GM19324 (cell line): Measurements from ENCODE around the gene ZNF597.
A peak's percentile ranks its signal among the peaks of the same experiment; 100 is the strongest.

ENCODE experiments used
- ATAC-seq: cut with Tn5 transposase; IDR thresholded peaks from one replicate; pipeline ENCODE4 v1.9.1; 2021; ENCODE audit warnings: mild to moderate bottlenecking, moderate library complexity; ENCODE audit not compliant: unreplicated experiment, low FRiP score

ZNF597 gene

GRCh38 chr16:3457434-3458252 is 14.3 kb upstream of the ZNF597 start:
- ATAC-seq, result peak; percentile 83

GRCh38 chr16:3454631-3455147 is 11.4 kb upstream of the ZNF597 start:
- no peak for ATAC-seq

- no peak for ATAC-seq
Observed at GRCh38 chr16:3454093-3454492, 10.8 kb upstream of the ZNF597 start.

GRCh38 chr16:3444032-3444388 is 706 bp upstream of the ZNF597 start:
- no peak for ATAC-seq

DNA sequence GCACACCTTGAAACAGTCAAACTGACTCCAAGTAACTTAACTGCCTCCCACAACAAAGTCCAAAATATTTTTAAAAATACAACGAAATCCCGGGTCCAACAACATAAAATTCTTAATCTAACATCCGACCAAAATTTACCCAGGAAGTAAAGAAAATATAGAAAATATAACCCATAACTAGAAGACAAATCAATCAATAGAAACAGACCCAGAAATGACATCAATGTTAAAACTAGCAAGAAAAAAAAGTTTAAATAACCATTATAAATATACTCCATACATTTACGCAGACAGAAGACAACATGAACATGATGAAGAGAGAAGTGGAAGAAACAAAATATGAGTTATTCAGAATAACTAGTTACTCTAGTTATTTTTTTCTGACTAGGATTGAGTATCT is 3.7 kb downstream of the ZNF597 start:
- no peak for ATAC-seq

GRCh38 chr16:3434373-3434772 is 8.9 kb downstream of the ZNF597 start:
- no peak for ATAC-seq

DNA sequence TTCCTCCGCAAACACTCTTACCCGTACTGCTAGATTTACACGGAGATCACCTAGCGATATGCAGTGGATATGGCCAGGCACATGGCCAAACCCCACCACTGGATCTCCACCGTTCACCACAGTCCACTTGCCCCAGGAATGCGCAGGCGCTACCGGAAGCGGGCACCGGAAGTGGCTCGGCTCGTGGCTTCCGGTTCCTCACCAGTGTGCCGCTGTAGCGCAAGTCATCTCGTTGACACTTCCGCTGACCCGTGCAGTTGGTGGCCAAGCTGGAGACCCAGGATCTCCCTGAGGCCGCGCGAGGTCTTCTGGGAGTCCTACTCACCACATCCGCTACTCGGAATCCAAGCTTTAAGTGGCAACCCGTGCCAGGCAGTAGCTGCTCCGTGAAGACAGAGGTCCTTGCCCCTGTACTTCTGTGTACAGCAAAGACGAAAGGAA is 11.5 kb downstream of the ZNF597 start:
- ATAC-seq, result no peak

DNA sequence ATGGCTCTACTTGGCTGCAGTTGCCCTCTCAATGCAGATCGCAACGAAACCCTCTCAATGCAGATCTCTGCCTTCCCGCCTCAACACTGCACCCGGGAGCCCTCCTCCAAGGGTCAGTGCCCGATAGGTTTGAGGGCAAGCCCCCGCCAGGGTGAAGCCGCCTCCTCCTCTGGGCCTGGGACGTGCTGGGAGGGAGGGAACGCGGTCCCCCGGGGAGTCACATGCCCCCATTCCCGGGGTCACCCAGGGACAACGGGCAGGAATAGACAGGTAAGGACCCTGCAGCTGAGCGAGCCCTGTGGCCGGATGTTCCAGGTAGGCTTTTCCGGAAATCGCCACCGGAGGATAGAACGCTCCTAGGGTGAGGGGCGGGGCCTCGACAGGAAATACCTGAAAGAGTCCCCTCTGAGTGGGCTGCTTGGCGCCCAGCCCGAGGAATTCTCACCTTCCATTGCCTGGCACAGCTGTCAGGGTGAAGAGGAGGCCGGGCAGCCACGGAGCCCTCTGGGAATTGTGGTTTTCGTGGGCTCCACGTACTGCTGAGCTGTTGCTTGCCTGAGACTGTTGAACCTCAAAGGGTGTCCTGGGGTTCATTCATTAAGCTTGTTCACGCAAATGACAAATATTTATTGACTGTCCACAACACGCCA is 29.4 kb downstream of the ZNF597 start:
- no peak for ATAC-seq

GRCh38 chr16:3408561-3409197 is 34.6 kb downstream of the ZNF597 start:
- no peak for ATAC-seq

- ATAC-seq, result no peak
Observed at GRCh38 chr16:3401719-3402397, 41.4 kb downstream of the ZNF597 start.

- peak; percentile 99 for ATAC-seq
Observed at GRCh38 chr16:3400779-3401688, 42.3 kb downstream of the ZNF597 start, which contains the start of the genes ZNF174 and ZSCAN32. ZNF174 (plus strand) TSS chr16:3401215; CDS start chr16:3402005, 790 bp downstream. ZSCAN32 (minus strand) TSS chr16:3401004; CDS start chr16:3397557, 3,447 bp downstream.

DNA sequence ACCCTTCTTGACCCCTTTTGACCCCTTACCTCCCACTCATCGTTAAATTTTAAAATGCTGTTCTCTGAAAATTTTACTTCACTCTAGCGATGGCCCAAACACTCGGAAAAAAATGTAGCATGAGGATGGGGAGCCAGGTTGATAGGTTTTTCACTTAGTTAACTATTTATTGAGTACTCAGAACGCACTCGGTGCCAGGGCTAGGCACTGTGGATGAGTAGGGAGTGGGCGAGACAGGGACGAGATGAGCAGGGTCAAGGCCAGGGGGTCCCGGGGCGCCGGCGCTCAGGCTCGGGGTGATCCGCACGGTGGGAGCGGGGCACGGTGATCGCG is 42.9 kb downstream of the ZNF597 start:
- no peak for ATAC-seq

DNA sequence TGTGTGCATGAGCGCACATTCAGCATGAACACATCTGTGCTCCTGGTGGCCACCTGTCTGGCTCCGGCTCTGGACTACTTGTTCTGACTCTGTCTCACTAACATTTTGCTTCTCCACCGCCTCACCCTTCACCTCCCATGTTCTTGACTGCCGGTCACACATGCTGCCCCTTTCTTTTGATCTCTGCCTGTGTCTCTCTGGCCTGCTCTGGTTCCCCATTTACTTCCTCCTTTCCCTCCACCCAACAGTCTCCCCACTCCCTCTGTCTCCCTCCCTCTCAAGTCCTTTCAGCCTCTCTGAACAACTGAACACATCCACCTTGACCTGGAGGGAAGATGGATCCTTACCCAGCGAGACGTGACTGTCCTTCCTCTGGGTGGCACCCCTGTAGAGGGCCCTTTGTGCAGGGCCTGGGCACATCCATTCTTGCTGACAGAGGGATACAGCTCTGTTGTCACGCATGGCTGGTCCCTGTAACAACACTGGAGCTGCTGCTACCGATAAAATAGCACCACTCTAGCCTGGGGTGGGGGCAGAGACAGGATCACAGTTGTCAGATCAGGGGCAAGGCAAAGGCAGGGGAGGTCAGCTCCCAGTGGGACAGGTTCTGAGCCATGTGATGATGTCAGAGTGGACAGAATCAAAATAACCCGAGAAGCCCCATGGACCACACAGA is 53.5 kb downstream of the ZNF597 start:
- no peak for ATAC-seq

- ATAC-seq, result no peak
Observed at GRCh38 chr16:3388325-3388724, 55.0 kb downstream of the ZNF597 start.

GRCh38 chr16:3383045-3383448 is 60.3 kb downstream of the ZNF597 start:
- ATAC-seq, result no peak
